ENCODE measurements around the gene HCFC1R1. TPM values are rescaled to one million over a fixed set of nuclear protein-coding genes. Genes with fewer than 3 reads are reported as not detected.
"Not testable (repeated sequence)": the region's sequence is repeated elsewhere in the genome, so short reads cannot be mapped to it uniquely, and the experiment has no call there.

HCFC1R1 gene, protein sequence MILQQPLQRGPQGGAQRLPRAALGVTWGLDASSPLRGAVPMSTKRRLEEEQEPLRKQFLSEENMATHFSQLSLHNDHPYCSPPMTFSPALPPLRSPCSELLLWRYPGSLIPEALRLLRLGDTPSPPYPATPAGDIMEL
- total RNA-seq = 26.6 TPM

DNA sequence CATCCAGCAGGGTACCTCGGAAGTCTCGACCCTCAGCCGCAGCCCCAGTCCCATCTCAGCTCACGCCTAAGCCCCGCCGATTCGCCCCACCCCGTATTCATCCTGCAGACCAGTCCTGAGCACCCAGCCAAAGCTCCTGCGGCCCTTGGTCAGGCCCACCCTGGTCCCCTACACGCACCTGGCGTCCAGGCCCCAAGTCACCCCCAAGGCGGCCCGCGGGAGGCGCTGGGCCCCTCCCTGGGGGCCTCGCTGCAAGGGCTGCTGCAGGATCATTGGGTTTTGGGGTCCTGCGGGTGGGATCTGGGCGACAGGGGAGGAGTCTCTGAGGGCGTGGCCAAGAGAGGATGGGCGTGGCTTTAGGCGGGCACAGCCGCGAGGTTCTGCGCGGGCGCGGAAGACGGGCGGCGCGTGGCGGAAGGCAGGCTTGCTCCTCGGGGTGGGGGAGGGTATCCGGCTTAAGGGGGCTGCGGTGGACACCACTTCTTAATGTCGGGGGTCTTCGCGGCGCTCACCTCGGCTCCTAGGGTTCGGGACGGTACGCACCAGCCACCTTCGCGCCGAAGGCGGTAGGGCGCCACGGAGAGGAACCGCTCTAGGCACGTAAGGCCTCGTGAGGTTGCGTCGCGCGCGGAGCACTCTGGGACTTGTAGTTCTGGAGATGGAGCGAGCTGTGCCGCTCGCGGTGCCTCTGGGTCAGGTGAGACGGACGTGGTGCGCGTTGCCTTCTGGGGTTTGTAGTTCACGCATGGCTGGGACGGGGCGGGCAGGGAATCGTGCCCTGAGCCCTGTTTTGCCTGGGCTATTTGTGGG lies at the start of gene HCFC1R1, which contains the start of gene THOC6:
HCFC1R1 (minus strand) TSS at position 274 of the 810 bp plus-strand sequence; CDS start at position 273, 1 bp downstream.
THOC6 (plus strand) TSS at position 367 of the 810 bp plus-strand sequence; CDS start at position 659, 292 bp downstream.
- peak; percentile 69 for ATAC-seq

DNA sequence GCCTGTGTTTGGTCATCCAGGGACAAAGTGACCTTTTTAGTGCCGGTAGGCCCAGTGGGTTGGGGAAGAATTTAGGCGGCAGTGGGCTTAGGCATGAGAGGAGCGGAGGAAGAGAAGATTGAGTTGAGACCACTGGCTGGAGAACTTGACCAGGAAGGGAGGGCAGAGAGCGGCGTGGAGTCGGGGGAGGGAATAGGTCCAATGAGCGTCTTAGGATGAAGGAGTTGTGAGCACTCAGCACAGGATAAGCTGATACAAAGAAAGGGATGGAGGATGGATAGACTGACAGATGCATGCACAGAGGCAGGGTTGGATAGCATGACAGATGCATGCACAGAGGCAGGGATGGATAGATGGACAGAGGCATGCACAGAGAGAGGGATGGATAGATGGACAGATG lies 49.7 kb upstream of the HCFC1R1 start:
- no peak for ATAC-seq

DNA sequence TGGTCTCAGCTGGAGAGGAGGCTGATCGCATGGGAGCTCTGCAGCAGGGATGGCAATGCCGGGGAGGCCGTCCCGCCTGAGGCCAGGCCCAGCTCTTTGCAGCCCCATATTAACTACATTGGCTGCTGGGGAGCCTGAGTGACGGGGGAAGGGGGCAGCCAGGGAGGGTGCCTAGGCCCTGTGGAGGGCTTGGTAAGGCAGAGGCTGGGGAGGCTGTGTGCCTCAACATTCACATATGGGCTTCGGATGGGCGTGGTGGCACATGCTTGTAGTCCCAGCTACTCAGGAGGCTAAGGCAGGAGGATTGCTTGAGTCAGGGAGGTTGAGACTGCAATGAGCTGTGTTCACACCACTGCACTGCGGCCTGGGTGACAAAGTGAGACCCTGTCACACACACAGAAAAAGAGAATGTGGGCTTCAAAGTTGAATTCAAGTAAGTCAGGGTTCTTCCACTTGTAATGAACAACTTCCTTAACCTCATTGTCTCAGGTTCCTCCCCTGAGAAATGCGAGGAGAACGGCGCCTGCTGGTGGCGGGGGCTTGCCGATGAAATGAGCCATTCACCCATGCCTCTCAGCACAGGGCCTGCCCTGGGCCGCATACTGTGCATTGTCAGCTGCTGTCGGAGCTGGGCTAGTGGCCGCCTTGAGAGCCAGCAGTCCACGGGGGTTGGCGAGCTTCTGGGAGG lies 49.0 kb upstream of the HCFC1R1 start:
- not testable (repeated sequence) for ATAC-seq

DNA sequence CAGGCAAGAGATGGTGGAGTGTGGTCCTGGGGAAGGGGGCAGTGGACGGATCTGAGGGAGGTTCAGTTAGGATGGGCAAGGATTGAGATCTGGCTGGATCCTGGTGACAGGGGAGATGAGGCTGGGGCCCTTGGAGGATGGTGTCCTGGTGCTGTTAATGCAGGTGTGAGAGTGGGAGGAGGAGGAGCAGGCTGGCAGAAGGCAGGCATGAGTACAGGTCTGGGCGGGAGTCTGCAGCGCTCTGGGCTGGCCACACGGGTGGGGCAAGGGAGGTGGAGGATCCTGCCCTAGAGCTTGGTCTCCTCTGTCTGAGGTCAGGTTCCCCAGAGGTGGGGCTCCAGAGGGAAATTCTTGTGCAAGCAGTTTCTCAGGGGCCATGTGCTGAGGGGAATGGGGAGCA lies 48.4 kb upstream of the HCFC1R1 start:
- ATAC-seq = peak; percentile 68

DNA sequence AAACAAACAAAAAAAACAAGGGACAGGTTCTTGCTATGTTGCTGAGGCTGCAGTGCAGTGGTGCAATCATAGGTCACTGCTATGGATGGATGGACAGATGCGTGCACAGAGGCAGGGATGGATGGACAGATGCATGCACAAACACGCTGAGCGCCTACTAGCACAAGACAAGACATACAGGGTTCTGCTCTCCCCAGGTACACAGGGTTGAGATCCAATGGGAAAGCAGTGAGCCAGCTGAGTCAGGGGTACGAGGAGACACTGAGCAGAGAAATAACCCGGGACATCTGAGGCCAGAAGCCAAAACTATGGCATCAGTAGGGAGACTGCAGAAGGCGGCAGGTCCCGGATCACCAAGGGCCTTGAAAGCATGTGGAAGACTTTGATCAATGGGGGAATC lies 47.9 kb upstream of the HCFC1R1 start:
- no peak for ATAC-seq

DNA sequence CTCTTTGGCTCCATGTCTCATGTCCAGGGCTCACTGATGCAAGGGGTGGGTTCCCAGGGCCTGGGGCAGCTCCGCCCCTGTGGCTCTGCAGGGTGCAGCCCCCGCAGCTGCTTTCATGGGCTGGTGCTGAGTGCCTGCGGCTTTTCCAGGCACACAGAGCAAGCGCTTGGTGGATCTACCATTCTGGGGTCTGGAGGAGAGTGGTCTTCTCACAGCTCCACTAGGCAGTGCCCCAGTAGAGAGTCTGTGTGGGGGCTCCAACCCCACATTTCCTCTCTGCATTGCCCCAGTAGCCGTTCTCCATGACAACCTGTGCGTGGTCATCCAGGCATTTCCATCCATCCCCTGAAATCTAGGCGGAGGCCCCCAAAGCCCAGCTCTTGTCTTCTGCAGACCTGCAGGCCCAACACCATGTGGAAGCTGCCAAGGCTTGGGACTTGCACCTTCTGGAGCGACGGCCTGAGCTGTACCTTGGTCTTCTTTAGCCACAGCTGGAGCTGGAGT lies 46.9 kb upstream of the HCFC1R1 start:
- ATAC-seq = no peak

DNA sequence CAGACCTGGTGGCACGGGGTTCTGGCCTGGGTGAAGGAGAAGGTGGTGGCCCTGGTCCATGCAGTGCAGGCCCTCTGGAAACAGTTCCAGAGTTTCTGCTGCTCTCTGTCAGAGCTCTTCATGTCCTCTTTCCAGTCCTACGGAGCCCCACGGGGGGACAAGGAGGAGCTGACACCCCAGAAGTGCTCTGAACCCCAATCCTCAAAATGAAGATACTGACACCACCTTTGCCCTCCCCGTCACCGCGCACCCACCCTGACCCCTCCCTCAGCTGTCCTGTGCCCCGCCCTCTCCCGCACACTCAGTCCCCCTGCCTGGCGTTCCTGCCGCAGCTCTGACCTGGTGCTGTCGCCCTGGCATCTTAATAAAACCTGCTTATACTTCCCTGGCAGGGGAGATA lies 45.4 kb upstream of the HCFC1R1 start:
- not testable (repeated sequence) for ATAC-seq

DNA sequence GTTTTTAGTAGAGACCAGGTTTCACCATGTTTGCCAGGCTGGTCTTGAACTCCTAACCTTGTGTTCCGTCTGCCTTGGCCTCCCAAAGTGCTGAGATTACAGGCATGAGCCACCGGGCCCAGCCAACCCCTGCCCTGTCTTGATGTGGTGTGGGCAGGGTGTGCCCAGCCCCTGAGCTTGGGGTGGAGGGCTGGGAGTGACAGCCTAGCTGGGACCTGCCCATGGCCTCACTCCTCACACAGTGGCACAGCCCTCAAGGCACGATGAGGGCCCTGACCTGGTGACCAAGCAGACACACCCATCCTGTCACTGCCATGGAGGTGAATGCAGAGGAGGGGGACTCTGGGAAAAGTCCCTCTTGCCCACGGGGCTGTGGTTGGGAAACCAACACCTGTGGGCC lies 44.7 kb upstream of the HCFC1R1 start:
- peak; percentile 61 for ATAC-seq

DNA sequence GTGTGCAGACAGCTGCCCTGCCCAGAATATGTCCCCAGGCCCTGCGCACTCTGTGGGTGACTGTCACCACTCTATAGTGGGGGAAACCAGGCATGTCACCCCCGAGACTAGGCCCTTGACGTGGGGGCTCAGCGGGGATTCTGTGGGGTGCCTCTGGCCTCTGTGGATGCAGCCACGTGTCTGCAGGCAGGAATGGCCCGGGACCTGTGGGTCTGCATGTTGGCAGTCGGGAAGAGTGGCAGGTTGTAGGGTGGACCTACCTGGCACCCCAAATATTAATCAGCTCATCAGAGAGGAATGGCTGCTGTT lies 42.7 kb upstream of the HCFC1R1 start:
- no peak for ATAC-seq

DNA sequence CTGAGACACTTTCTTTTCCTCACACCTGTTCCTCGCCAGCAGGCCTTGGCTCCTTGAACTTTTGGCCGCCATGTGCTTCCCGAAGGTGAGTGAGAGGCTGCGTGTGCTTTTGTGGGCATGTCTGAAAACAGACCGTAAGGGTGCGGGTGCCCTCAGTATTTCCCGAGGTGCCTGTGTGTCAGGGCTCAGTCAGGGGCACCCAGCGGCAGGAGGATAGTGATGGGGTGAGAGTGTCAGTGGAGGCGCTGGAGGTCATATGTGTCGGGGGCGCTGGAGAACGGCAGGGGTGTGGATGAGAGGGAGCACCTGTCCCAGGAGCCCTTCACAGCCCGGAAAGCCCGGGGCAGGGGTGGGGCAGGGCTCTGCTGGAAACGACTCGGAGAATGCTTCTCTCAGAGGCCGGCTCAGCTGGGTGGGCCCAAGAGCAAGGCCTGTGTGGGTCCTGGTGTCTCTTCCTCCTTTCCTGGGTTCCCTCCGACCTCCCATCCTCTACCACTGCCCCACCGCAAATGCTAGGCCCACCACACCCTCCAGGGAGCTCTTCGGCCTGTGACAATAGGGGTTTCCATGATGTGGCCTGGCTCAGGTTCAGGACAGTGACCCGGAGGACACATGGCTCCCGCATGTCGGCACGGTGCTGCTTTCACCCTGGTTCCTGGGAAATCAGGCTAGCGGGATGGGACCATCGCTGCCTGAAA lies 42.1 kb upstream of the HCFC1R1 start:
- ATAC-seq = peak; percentile 9

DNA sequence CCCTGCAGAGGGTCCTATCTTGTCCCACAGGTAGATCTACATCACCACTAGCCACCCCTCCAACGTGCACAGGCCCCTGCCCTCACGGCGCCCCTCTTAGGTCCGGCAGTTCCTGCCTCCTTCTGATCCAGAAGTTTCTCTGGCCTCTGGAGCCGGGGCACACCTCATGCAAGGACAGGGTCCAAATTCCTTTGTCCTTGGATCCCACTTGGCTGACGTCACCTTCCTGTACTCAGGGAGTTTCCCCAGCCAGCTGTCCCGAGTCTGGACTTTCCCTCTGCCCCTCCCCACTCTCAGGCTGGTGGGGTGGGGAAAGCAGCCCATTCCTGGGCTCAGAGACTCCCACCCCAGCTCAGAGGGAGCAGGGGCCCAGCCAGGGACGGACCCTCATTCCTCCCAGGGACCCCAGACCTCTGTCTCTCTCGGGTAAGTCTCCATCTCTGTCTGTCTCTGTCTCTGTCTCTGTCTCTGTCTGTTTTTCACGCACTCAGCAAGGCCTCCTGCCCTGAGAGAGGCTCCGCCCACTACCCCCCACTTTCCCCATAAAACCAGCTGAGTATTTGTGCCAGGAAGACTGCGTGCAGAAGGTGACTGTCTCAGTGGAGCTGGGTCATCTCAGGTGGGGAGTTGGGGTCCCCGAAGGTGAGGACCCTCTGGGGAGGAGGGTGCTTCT lies 41.5 kb upstream of the HCFC1R1 start, which contains the start of gene IL32:
IL32 (plus strand) TSS at position 572 of the 673 bp plus-strand sequence. CDS start 172 bp downstream, outside the sequence.
- ATAC-seq = no peak

DNA sequence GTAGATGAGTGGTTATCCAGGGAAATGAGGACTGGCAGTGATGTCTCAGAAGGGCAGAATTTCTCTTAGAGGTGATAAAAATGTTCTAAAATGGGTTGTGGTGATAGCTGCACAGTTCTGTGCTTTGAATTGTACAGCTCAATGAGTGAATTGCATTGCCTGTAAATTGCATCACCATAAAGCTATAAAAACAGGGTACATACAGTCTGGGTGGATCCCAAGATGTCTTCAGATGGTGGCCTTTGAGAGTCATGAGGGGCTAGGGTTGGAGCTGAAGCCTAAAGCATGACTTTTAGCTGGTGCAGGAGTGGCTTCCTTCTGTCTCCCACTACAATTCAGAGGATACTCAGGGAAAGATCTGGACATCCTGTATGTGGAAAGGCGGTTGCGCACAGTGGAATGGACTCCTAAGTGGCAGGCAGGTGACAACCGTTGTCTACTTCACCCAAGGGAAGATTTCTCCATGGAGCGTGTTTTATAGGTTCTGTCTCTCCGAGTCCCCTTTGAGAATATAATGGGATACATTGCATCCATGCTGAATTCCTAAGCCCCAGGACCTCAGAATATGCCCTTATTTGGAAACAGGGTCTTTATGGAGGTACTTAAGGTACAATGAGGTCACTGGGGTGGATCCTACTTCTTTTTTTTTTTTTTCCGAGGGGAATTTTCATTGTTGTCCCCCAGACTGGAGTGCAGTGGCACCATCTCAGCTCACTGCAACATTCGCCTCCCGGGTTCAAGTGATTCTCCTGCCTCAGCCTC lies 40.1 kb upstream of the HCFC1R1 start:
- ATAC-seq = no peak

DNA sequence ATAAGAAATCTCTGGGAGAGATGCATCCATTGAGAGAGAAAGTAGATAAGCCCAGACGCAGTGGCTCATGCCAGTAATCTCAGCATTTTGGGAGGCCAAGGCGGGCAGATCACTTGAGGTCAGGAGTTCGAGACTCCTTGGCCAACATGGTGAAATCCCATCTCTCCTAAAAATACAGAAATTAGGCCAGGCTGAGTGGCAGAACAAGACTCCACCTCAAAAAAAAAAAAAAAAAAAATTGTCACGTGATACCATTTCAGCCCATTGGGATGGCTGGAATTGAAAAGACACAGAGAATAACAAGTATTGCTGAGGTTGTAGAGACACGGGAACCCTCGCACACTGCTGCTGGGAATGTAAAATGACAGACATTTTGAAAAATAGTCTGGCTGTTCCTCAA lies 38.8 kb upstream of the HCFC1R1 start:
- ATAC-seq = no peak

DNA sequence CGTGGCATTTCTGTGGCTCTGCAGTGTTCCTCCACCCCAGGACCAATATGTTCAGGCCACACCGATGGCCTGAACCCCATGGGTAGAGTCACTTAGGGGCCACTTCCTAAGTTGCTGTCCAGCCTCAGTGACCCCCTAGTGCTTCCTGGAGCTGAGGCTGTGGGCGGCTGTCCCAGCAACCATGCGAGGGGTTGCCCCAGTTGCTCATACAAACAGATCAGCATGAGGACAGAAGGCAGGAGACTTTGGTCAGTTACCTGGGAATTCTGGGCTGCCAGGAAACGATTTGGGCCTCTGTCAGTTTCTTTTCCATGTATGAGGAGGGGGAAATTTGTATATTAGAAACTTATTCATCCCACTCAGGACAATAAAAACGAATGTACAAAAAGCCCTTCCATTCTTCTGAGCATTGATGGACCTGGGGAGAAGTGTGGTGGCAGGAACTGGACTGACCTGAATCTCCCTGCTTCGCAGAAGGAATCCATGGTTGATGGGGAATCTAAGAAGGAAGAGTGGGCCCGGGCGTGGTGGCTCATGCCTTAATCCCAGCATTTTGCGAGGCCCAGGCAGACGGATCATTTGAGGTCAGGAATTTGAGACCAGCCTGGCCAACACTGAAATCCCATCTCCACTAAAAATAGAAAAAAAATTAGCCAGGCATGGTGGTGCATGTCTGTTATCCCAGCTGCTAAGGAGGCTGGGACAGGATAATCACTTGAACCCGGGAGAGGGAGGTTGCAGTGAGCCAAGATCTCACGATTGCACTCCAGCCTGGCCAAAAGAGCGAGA lies 36.8 kb upstream of the HCFC1R1 start:
- no peak for ATAC-seq

DNA sequence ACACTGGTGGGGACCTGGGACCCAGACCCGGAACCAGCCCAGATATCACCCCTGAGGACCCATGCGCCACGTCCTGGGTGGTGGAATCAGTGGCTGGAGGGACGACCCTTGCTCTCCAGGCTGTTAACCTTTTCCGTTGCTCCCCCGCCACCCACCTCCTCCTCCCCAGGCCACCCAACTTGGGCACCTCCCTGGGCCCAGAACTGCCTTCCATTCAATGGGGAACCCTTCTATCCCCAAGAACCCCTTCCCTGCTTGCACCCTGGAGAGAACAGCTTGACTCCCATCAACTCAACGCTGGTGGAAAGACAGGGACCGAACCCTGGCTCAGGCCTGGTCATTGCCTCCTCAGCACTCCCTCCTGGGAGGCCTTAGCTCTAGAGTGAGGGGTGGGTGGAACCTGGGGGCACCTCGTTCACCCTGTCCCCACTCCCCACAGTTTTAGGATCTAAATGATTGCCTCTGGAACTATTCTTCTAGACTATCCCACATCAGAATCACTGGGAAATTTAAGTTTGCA lies 36.0 kb upstream of the HCFC1R1 start:
- no peak for ATAC-seq

DNA sequence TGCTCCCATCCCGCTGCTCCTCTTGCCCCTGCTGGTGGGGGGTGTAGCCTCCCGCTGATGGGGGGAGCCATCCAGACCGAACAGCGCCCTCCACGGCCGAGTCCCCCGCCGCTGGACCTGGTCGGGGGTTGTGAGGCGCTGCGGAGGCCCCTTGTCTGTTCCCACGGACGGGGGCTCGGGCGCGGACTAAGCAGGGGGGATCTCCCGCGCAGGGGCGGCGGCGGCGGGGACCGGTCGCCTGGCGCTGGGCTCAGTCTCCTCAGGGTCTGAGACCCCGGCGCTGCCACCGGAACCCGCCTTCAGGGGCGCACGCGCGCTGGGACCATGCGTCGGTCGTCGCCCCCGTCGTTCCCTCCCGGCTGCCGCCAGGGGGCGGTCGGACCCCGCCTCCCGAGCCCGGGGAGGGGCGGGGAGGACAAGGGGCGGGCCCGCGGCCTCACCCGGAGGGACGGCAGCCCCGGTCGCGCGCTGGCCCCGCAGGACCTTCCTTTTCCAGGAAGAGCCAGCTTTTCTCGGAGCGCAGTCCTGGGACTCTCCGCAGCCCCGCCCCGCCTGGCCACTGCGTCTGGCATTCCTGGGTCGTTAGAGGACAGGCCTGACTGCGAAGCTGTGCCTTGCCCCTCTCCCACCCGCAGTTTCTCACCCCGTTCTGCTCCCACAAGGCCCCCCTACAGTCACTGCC lies 35.4 kb upstream of the HCFC1R1 start:
- peak; percentile 90 for ATAC-seq

DNA sequence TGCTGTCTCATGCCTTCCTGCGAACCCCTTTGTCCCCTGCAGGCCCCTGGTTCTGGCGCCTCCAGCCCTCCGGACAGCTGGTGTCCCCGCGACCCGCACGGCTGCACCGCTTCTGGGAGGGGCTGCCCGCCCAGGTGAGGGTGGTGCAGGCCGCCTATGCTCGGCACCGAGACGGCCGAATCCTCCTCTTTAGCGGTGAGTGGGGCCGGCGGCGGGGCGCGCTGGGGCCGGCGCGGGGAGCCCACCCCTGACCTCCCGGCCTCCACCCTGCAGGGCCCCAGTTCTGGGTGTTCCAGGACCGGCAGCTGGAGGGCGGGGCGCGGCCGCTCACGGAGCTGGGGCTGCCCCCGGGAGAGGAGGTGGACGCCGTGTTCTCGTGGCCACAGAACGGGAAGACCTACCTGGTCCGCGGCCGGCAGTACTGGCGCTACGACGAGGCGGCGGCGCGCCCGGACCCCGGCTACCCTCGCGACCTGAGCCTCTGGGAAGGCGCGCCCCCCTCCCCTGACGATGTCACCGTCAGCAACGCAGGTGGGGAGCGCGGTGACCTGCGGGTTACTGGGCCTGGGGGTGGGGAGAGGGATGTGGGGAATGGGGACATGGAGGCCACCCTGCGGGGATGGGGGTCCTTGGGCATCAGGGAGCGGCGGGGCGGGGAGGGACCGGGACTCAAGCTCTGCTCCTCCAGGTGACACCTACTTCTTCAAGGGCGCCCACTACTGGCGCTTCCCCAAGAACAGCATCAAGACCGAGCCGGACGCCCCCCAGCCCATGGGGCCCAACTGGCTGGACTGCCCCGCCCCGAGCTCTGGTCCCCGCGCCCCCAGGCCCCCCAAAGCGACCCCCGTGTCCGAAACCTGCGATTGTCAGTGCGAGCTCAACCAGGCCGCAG lies 34.6 kb upstream of the HCFC1R1 start:
- ATAC-seq = peak; percentile 40

All from esophagus mucosa (tissue), 1 donor.